Esophagus squamous epithelium (tissue), 4 donors: ENCODE results near the gene RGN.

ENCODE experiments used
- POLR2A ChIP-seq, 4 donors: fragments of 450-650 bp; IDR thresholded peaks; one replicate each; pipeline ENCODE4 v1.6.1; 2017; ENCODE audit warnings: antibody characterized with exemption in 4 of 4, mild to moderate bottlenecking in 4 of 4, moderate library complexity in 3 of 4
- TF ChIP-seq, protein P1 (sequence below), 6 experiments: fragments of 450-650 bp in 4 of 6; fragments of 200-600 bp in 2 of 6; sonication (generic) in 2 of 6; IDR thresholded peaks; one replicate each; pipeline ENCODE4 v1.5.1; 2016 to 2019; ENCODE audit warnings: antibody characterized with exemption in 6 of 6, mild to moderate bottlenecking in 4 of 6, moderate library complexity in 4 of 6

GRCh38 chrX:47133493-47133892 is 55.2 kb downstream of the RGN start:
- TF ChIP-seq, protein P1, sequence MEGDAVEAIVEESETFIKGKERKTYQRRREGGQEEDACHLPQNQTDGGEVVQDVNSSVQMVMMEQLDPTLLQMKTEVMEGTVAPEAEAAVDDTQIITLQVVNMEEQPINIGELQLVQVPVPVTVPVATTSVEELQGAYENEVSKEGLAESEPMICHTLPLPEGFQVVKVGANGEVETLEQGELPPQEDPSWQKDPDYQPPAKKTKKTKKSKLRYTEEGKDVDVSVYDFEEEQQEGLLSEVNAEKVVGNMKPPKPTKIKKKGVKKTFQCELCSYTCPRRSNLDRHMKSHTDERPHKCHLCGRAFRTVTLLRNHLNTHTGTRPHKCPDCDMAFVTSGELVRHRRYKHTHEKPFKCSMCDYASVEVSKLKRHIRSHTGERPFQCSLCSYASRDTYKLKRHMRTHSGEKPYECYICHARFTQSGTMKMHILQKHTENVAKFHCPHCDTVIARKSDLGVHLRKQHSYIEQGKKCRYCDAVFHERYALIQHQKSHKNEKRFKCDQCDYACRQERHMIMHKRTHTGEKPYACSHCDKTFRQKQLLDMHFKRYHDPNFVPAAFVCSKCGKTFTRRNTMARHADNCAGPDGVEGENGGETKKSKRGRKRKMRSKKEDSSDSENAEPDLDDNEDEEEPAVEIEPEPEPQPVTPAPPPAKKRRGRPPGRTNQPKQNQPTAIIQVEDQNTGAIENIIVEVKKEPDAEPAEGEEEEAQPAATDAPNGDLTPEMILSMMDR (IDR thresholded peaks at IDR 0.05), result no peak
- TF ChIP-seq POLR2A (IDR thresholded peaks at IDR 0.05), result no peak
